A549 (cell line): Measurements from ENCODE around the gene MSI2. TPM values are rescaled to one million over a fixed set of nuclear protein-coding genes. Genes with fewer than 3 reads are reported as not detected.

Experiments
- ATAC-seq, 2 experiments: fragments of 200-7000 bp in 1 of 2; fragments of >200 bp in 1 of 2; cut with Nextera tagmentation in 1 of 2; cut with Tn5 transposase in 1 of 2; 3 replicates each; pipeline versions ENCODE4 v1.8.0 to v1.9.1; 2018 to 2020; ENCODE audit warnings: mild to moderate bottlenecking in 1 of 2, moderate library complexity in 1 of 2
- CTCF ChIA-PET: fragments of 300-600 bp; sonication (Branson Sonifier 250); formaldehyde crosslinking; extraction: SDS; loops from one replicate; lab custom pipeline; 2021; ENCODE audit warnings: antibody characterized with exemption, inconsistent platforms; lab: Yijun Ruan, JAX
- POLR2A ChIA-PET: fragments of 350-600 bp; formaldehyde crosslinking; extraction: SDS; loops from one replicate; lab custom pipeline; 2021; ENCODE audit warnings: antibody characterized with exemption, inconsistent platforms; lab: Yijun Ruan, JAX
- DNase-seq, 2 experiments: peaks; one replicate each; pipeline versions ENCODE4 v3.0.0 to v3.0.0-alpha.2; 2011 to 2016; ENCODE audit warnings: low read depth in 1 of 2, low spot score in 1 of 2
- FAIRE-seq: peaks from 2 replicates; lab custom pipeline; 2011; peaks lifted over from hg19 to GRCh38; lab: Jason Lieb, UNC
- H3K27ac ChIP-seq, 2 experiments: fragments of >200 bp; sonication (Bioruptor Twin); formaldehyde crosslinking; 3 replicates each; pipeline ENCODE4 v1.5.1; 2016 to 2017
- H3K4me1 ChIP-seq: fragments of >200 bp; sonication (Bioruptor Twin); formaldehyde crosslinking; 3 replicates; pipeline ENCODE4 v1.6.1; 2016
- H3K4me2 ChIP-seq: fragments of >200 bp; sonication (Bioruptor Twin); formaldehyde crosslinking; 3 replicates; pipeline ENCODE4 v1.6.1; 2016
- H3K4me3 ChIP-seq: fragments of >200 bp; sonication (Bioruptor Twin); formaldehyde crosslinking; 3 replicates; pipeline ENCODE4 v1.5.1; 2016
- H3K9me3 ChIP-seq: fragments of >200 bp; sonication (Bioruptor Twin); formaldehyde crosslinking; 3 replicates; pipeline ENCODE4 v1.6.1; 2016
- ATOH8 ChIP-seq: fragments of 250-450 bp; sonication (Bioruptor Pico); IDR thresholded peaks from 2 replicates; pipeline ENCODE4 v1.5.0; 2020; ENCODE audit warnings: low read depth, mild to moderate bottlenecking, moderate library complexity
- BHLHE40 ChIP-seq: IDR thresholded peaks from 2 replicates; pipeline ENCODE4 v1.6.1; 2012; ENCODE audit warnings: low read depth, low read length, inconsistent platforms
- CBX2 ChIP-seq: fragments of 200-600 bp; sonication (generic); IDR thresholded peaks from 2 replicates; pipeline ENCODE4 v1.6.1; 2016; ENCODE audit warnings: low read depth, mild to moderate bottlenecking, borderline replicate concordance
- CTCF ChIP-seq: fragments of >200 bp; sonication (Bioruptor Twin); formaldehyde crosslinking; IDR thresholded peaks from 3 replicates; pipeline ENCODE4 v1.5.1; 2016
- EHMT2 ChIP-seq: fragments of 200-600 bp; sonication (generic); IDR thresholded peaks from 2 replicates; pipeline ENCODE4 v1.6.1; 2016; ENCODE audit warnings: antibody characterized with exemption, low read depth, mild to moderate bottlenecking, moderate library complexity
- ELK1 ChIP-seq: fragments of 150-350 bp; IDR thresholded peaks from 2 replicates; pipeline ENCODE4 v1.6.1; 2014; ENCODE audit warnings: low read depth, mild to moderate bottlenecking, low read length
- FOSL2 ChIP-seq, 2 experiments: fragments of 450-650 bp in 1 of 2; fragments of >200 bp in 1 of 2; sonication (Bioruptor Twin) in 1 of 2; formaldehyde crosslinking; IDR thresholded peaks; 2 replicates each; pipeline versions ENCODE4 v1.5.0 to v1.6.1; 2016 to 2020; ENCODE audit warnings: mild to moderate bottlenecking in 1 of 2, moderate library complexity in 1 of 2
- FOXS1 ChIP-seq: fragments of 250-450 bp; sonication (Bioruptor Pico); IDR thresholded peaks from 2 replicates; pipeline ENCODE4 v1.5.0; 2020; ENCODE audit warnings: mild to moderate bottlenecking, moderate library complexity
- HES2 ChIP-seq: fragments of >200 bp; sonication (Bioruptor Twin); formaldehyde crosslinking; IDR thresholded peaks from 2 replicates; pipeline ENCODE4 v1.6.1; 2016
- HOXB13 ChIP-seq: fragments of 250-450 bp; sonication (Bioruptor Pico); IDR thresholded peaks from 2 replicates; pipeline ENCODE4 v1.5.0; 2020; ENCODE audit warnings: low read depth, mild to moderate bottlenecking, moderate library complexity
- KDM5A ChIP-seq: fragments of 200-600 bp; sonication (generic); IDR thresholded peaks from 2 replicates; pipeline ENCODE4 v1.6.1; 2016; ENCODE audit warnings: antibody characterized with exemption, mild to moderate bottlenecking
- MAFK ChIP-seq: fragments of 450-650 bp; IDR thresholded peaks from 2 replicates; pipeline ENCODE4 v1.6.1; 2014; ENCODE audit not compliant: partially characterized antibody
- MAX ChIP-seq: IDR thresholded peaks from 2 replicates; pipeline ENCODE4 v1.6.1; 2012
- MAZ ChIP-seq: fragments of 150-350 bp; IDR thresholded peaks from 2 replicates; pipeline ENCODE4 v1.6.1; 2014; ENCODE audit warnings: antibody characterized with exemption, low read depth, low read length, borderline replicate concordance
- NFE2L2 ChIP-seq: fragments of 150-350 bp; conservative IDR thresholded peaks from 2 replicates; pipeline ENCODE4 v1.6.1; 2014; ENCODE audit warnings: low read length
- NPAS2 ChIP-seq: fragments of 250-450 bp; sonication (Bioruptor Pico); IDR thresholded peaks from 2 replicates; pipeline ENCODE4 v1.8.0; 2022; ENCODE audit warnings: mild to moderate bottlenecking, moderate library complexity, borderline replicate concordance
- NR3C1 ChIP-seq: fragments of >200 bp; sonication (Bioruptor Twin); formaldehyde crosslinking; IDR thresholded peaks from 3 replicates; pipeline ENCODE4 v1.6.1; 2017
- PBX3 ChIP-seq: IDR thresholded peaks from 2 replicates; pipeline ENCODE4 v1.6.1; 2012
- POLR2A ChIP-seq: IDR thresholded peaks from 2 replicates; pipeline ENCODE4 v1.6.1; 2012; ENCODE audit warnings: mild to moderate bottlenecking, low read length
- RAD21 ChIP-seq, 2 experiments: fragments of >200 bp in 1 of 2; sonication (Bioruptor Twin) in 1 of 2; formaldehyde crosslinking in 1 of 2; IDR thresholded peaks in 1 of 2; conservative IDR thresholded peaks in 1 of 2; 2 replicates in 1 of 2; 3 replicates in 1 of 2; pipeline ENCODE4 v1.6.1; 2012 to 2018; ENCODE audit warnings: inconsistent platforms in 1 of 2
- SMC3 ChIP-seq: fragments of >200 bp; sonication (Bioruptor Twin); formaldehyde crosslinking; IDR thresholded peaks from 3 replicates; pipeline ENCODE4 v1.6.1; 2018; ENCODE audit warnings: inconsistent platforms
- TP53 ChIP-seq: fragments of 250-450 bp; sonication (Bioruptor Pico); IDR thresholded peaks from 2 replicates; pipeline ENCODE4 v1.5.0; 2021; ENCODE audit warnings: mild to moderate bottlenecking, moderate library complexity
- ZSCAN20 ChIP-seq: fragments of 250-450 bp; sonication (Bioruptor Pico); IDR thresholded peaks from 2 replicates; pipeline ENCODE4 v1.8.0; 2022; ENCODE audit warnings: mild to moderate bottlenecking, moderate library complexity
- WGBS: methylation state at CpG from one replicate; pipeline ENCODE4 v1.1.6; 2017; ENCODE audit errors: missing lambda C conversion rate; 5-methylcytosine and 5-hydroxymethylcytosine counted together
- polyA plus RNA-seq, 4 experiments: library from polyadenylated mRNA; depleted of rRNA in 3 of 4; stranded (reverse); fragments of >200 nt; fragmentation: RNase III in 1 of 4; extraction: RNeasy Plus Mini Kit Qiagen cat#74134 plus additional on column Dnase treatment in 1 of 4; gene quantifications; 2 replicates in 3 of 4; 3 replicates in 1 of 4; pipeline ENCODE4 v1.2.3, GENCODE V29; 2011 to 2017

MSI2 gene
- polyA plus RNA-seq, 2 of the 4 experiments (the other 2 are of a cell fraction) = 43.6 to 44.4 TPM

GRCh38 chr17:57401556-57402488 lies 145.5 kb downstream of the MSI2 start:
- WGBS = 90% methylated on average over 15 of the region's 15 CpGs
- peaks cover 27% of the 10 kb centered on the region for H3K4me1 ChIP-seq
- peak; percentile 29 to 47 for DNase-seq
- H3K4me3 ChIP-seq = no peak overlapping the region
- no peak overlapping the region for H3K4me2 ChIP-seq
- POLR2A ChIA-PET = no interaction called here
- FAIRE-seq = no peak
- no peaks in the 10 kb centered on the region for H3K9me3 ChIP-seq
- CTCF ChIA-PET = interaction anchor here (0.5 to 5.5 kb wide), 6 partner anchors 8 to 345 kb away, joined by 3 to 37 read pairs (median 3); no protein-coding TSS in a partner anchor
- TF ChIP-seq KDM5A (no peak), NFE2L2 (no peak), RAD21 (conservative IDR thresholded peaks at IDR 0.05 in 1 of 2, IDR thresholded peaks at IDR 0.05 in 1 of 2) (peak; percentile 31 to 48; a peak in 3 of 5 replicates), ZSCAN20 (CRISPR knock-in tag) (no peak), NPAS2 (no peak), ELK1 (no peak), NR3C1 (no peak), MAX (no peak), FOXS1 (CRISPR knock-in tag) (no peak), BHLHE40 (no peak), EHMT2 (no peak), CTCF (0 out of 3 replicates have a peak, but pooled peaks have one; percentile 11), FOSL2 (IDR thresholded peaks at IDR 0.05) (no peak), FOSL2 (CRISPR knock-in tag; IDR thresholded peaks at IDR 0.05) (no peak), HOXB13 (CRISPR knock-in tag) (no peak), MAZ (no peak), POLR2A (no peak), PBX3 (no peak), MAFK (peak; percentile 4), ATOH8 (no peak), SMC3 (no peak; the same call in 2 of the 3 replicates), TP53 (CRISPR knock-in tag) (no peak), HES2 (no peak), CBX2 (no peak)
- ATAC-seq = peak; percentile 27 to 71; a peak in 3 of 6 replicates
- H3K27ac ChIP-seq = peak overlapping the region; percentile 9 to 62; a peak in 4 of 6 replicates
